ENCODE results near the gene P4HB. TPM values are rescaled to one million over a fixed set of nuclear protein-coding genes. Genes with fewer than 3 reads are reported as not detected.

Gene P4HB
- total RNA-seq, 1 donor from 2014 or later = 678 TPM

GRCh38 chr17:81884968-81885367 is 24.6 kb upstream of the P4HB start:
- peaks cover 7% of the 10 kb centered on the region for H3K4me1 Mint-ChIP-seq (ENCODE audit: unreplicated experiment)
- peaks cover 7% of the 10 kb centered on the region for H3K27me3 Mint-ChIP-seq (ENCODE audit: unreplicated experiment)
- no peak for DNase-seq (ENCODE audit: low spot score)
- peaks cover 33% of the 10 kb centered on the region for H3K36me3 Mint-ChIP-seq (ENCODE audit: low read depth, unreplicated experiment)
- no peak for TF ChIP-seq CTCF (IDR thresholded peaks at IDR 0.05; ENCODE audit: unreplicated experiment)
- H3K9me3 Mint-ChIP-seq (ENCODE audit: unreplicated experiment) = no peaks in the 10 kb centered on the region
- H3K27ac Mint-ChIP-seq (ENCODE audit: unreplicated experiment) = peak overlapping the region; percentile 36
- H3K4me3 Mint-ChIP-seq (ENCODE audit: unreplicated experiment) = peak overlapping the region; percentile 59

GRCh38 chr17:81884520-81884919 is 24.2 kb upstream of the P4HB start:
- Mint-ChIP-seq H3K27ac (ENCODE audit: unreplicated experiment) (peak overlapping the region; percentile 18), H3K4me1 (ENCODE audit: unreplicated experiment) (peaks cover 6% of the 10 kb centered on the region), H3K27me3 (ENCODE audit: unreplicated experiment) (peaks cover 6% of the 10 kb centered on the region), H3K4me3 (ENCODE audit: unreplicated experiment) (no peak overlapping the region), H3K36me3 (ENCODE audit: low read depth, unreplicated experiment) (peaks cover 32% of the 10 kb centered on the region), H3K9me3 (ENCODE audit: unreplicated experiment) (no peaks in the 10 kb centered on the region)
- no peak for DNase-seq (ENCODE audit: low spot score)
- TF ChIP-seq CTCF (IDR thresholded peaks at IDR 0.05; ENCODE audit: unreplicated experiment) = no peak

GRCh38 chr17:81879121-81879520 is 18.8 kb upstream of the P4HB start:
- Mint-ChIP-seq H3K27me3 (ENCODE audit: unreplicated experiment) (peaks cover 1% of the 10 kb centered on the region), H3K4me3 (ENCODE audit: unreplicated experiment) (no peak overlapping the region), H3K27ac (ENCODE audit: unreplicated experiment) (peak overlapping the region; percentile 43), H3K9me3 (ENCODE audit: unreplicated experiment) (no peaks in the 10 kb centered on the region), H3K36me3 (ENCODE audit: low read depth, unreplicated experiment) (peaks cover 6% of the 10 kb centered on the region), H3K4me1 (ENCODE audit: unreplicated experiment) (no peaks in the 10 kb centered on the region)
- no peak for TF ChIP-seq CTCF (IDR thresholded peaks at IDR 0.05; ENCODE audit: unreplicated experiment)
- no peak for DNase-seq (ENCODE audit: low spot score)

- no peaks in the 10 kb centered on the region for H3K9me3 Mint-ChIP-seq (ENCODE audit: unreplicated experiment)
These were observed 18.0 kb upstream of the P4HB start for GRCh38 chr17:81878294-81878693.

GRCh38 chr17:81877569-81877968 is 17.2 kb upstream of the P4HB start:
- peaks cover 1% of the 10 kb centered on the region for H3K27me3 Mint-ChIP-seq (ENCODE audit: unreplicated experiment)
- no peak for DNase-seq (ENCODE audit: low spot score)
- peak overlapping the region; percentile 39 for H3K4me3 Mint-ChIP-seq (ENCODE audit: unreplicated experiment)
- H3K4me1 Mint-ChIP-seq (ENCODE audit: unreplicated experiment) = no peaks in the 10 kb centered on the region
- H3K36me3 Mint-ChIP-seq (ENCODE audit: low read depth, unreplicated experiment) = peaks cover 4% of the 10 kb centered on the region
- H3K9me3 Mint-ChIP-seq (ENCODE audit: unreplicated experiment) = no peaks in the 10 kb centered on the region
- no peak overlapping the region for H3K27ac Mint-ChIP-seq (ENCODE audit: unreplicated experiment)
- TF ChIP-seq CTCF (IDR thresholded peaks at IDR 0.05; ENCODE audit: unreplicated experiment) = no peak

More at GRCh38 chr17:81878294-81878693, 18.0 kb upstream of the P4HB start:
- Mint-ChIP-seq H3K4me3 (ENCODE audit: unreplicated experiment) (no peak overlapping the region), H3K36me3 (ENCODE audit: low read depth, unreplicated experiment) (peaks cover 4% of the 10 kb centered on the region), H3K4me1 (ENCODE audit: unreplicated experiment) (no peaks in the 10 kb centered on the region), H3K27me3 (ENCODE audit: unreplicated experiment) (peaks cover 1% of the 10 kb centered on the region), H3K27ac (ENCODE audit: unreplicated experiment) (no peak overlapping the region)
- TF ChIP-seq CTCF (IDR thresholded peaks at IDR 0.05; ENCODE audit: unreplicated experiment) = no peak
- no peak for DNase-seq (ENCODE audit: low spot score)
